Ishikawa (cell line): ENCODE data around the gene DMAC2.

Experiments used
- CEBPB ChIP-seq: IDR thresholded peaks from 2 replicates; pipeline ENCODE4 v1.6.1; 2012
- CREB1 ChIP-seq: IDR thresholded peaks from 2 replicates; pipeline ENCODE4 v1.6.1; 2012; ENCODE audit warnings: low read depth
- EGR1 ChIP-seq: IDR thresholded peaks from 2 replicates; pipeline ENCODE4 v1.6.1; 2012
- EP300 ChIP-seq: IDR thresholded peaks from 2 replicates; pipeline ENCODE4 v1.6.1; 2012; ENCODE audit warnings: borderline replicate concordance
- FOXM1 ChIP-seq: IDR thresholded peaks from 2 replicates; pipeline ENCODE4 v1.6.1; 2012; ENCODE audit warnings: low read depth, borderline replicate concordance
- MAX ChIP-seq: IDR thresholded peaks from 2 replicates; pipeline ENCODE4 v1.6.1; 2012
- NFIC ChIP-seq: IDR thresholded peaks from 2 replicates; pipeline ENCODE4 v1.6.1; 2012
- RAD21 ChIP-seq: IDR thresholded peaks from 2 replicates; pipeline ENCODE4 v1.6.1; 2012; ENCODE audit warnings: low read depth
- REST ChIP-seq: IDR thresholded peaks from 2 replicates; pipeline ENCODE4 v1.6.1; 2012; ENCODE audit warnings: low read depth, mild to moderate bottlenecking
- TAF1 ChIP-seq: IDR thresholded peaks from 2 replicates; pipeline ENCODE4 v1.6.1; 2012; ENCODE audit warnings: low read depth, mild to moderate bottlenecking
- TCF12 ChIP-seq: IDR thresholded peaks from 2 replicates; pipeline ENCODE4 v1.6.1; 2012; ENCODE audit warnings: low read depth
- TEAD4 ChIP-seq: IDR thresholded peaks from 2 replicates; pipeline ENCODE4 v1.6.1; 2012
- USF1 ChIP-seq: IDR thresholded peaks from 2 replicates; pipeline ENCODE4 v1.6.1; 2012
- YY1 ChIP-seq: IDR thresholded peaks from 2 replicates; pipeline ENCODE4 v1.6.1; 2012; ENCODE audit warnings: low read depth
- ZBTB7A ChIP-seq: IDR thresholded peaks from 2 replicates; pipeline ENCODE4 v1.6.1; 2012; ENCODE audit warnings: low read depth

DMAC2 gene

GRCh38 chr19:41439441-41440222, at the start of gene DMAC2:
Gene DMAC2 (minus strand): TSS chr19:41439912. CDS start chr19:41439899, 13 bp downstream.
- peak; percentile 80 for TF ChIP-seq MAX
- peak; percentile 88 for TF ChIP-seq TAF1
- 0 out of 2 replicates have a peak, but pooled peaks have one; percentile 65 for TF ChIP-seq ZBTB7A
- TF ChIP-seq RAD21, result peak; percentile 60
- TF ChIP-seq NFIC, result no peak
- no peak for TF ChIP-seq USF1
- peak; percentile 94 for TF ChIP-seq CEBPB
- peak; percentile 97 for TF ChIP-seq YY1

DNA sequence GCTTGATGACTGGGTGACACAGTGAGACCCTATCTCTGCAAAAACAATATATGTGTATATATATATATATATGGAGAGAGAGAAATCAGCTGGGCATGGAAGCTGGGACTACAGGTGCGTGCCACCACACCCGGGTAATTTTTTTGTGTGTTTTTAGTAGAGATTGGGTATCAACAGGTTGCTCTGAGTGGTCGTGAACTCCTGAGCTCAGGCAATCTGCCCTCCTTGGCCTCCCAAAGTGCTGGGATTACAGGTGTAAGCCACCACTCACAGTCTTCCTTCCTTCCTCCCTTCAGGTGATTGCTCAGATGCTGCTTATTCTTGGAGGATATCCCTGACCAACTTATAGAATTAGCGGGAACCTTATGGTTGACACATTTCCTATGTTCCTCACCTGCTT, 45.1 kb upstream of the DMAC2 start:
- TF ChIP-seq CEBPB (no peak), CREB1 (no peak), RAD21 (no peak), YY1 (no peak), FOXM1 (no peak)

GRCh38 chr19:41480336-41480735, 40.6 kb upstream of the DMAC2 start:
- no peak for TF ChIP-seq TEAD4
- TF ChIP-seq TAF1, result no peak
- no peak for TF ChIP-seq FOXM1
- no peak for TF ChIP-seq CEBPB
- TF ChIP-seq NFIC, result no peak
- TF ChIP-seq RAD21, result no peak
- TF ChIP-seq EGR1, result no peak
- no peak for TF ChIP-seq YY1
- no peak for TF ChIP-seq MAX
- no peak for TF ChIP-seq USF1
- TF ChIP-seq EP300, result no peak
- no peak for TF ChIP-seq ZBTB7A
- TF ChIP-seq TCF12, result no peak
- no peak for TF ChIP-seq CREB1
- no peak for TF ChIP-seq REST

GRCh38 chr19:41479757-41480191, 40.1 kb upstream of the DMAC2 start:
- TF ChIP-seq RAD21 (no peak), USF1 (no peak), EGR1 (no peak), CREB1 (no peak), TAF1 (no peak), CEBPB (no peak), EP300 (no peak), REST (no peak), YY1 (no peak), ZBTB7A (no peak), TCF12 (no peak), FOXM1 (no peak), TEAD4 (no peak), MAX (no peak), NFIC (no peak)
